Measurements from ENCODE around the gene CARM1.
A peak's percentile ranks its signal among the peaks of the same experiment; 100 is the strongest.

CARM1 gene

GRCh38 chr19:10881403-10882107 lies 10.2 kb downstream of the CARM1 start:
- DNase-seq (ENCODE audit: low read depth) = no peak
- no peak for TF ChIP-seq CTCF (conservative IDR thresholded peaks at IDR 0.05; ENCODE audit: low read length)
- H3K4me3 ChIP-seq (ENCODE audit: low read length) = no peak overlapping the region

- TF ChIP-seq CTCF (conservative IDR thresholded peaks at IDR 0.05; ENCODE audit: low read length) = no peak
- no peak for DNase-seq (ENCODE audit: low read depth)
- no peak overlapping the region for H3K4me3 ChIP-seq (ENCODE audit: low read length)
Measured at GRCh38 chr19:10882108-10882457, 10.7 kb downstream of the CARM1 start.

GRCh38 chr19:10884274-10884673 lies 12.9 kb downstream of the CARM1 start:
- no peak for TF ChIP-seq CTCF (conservative IDR thresholded peaks at IDR 0.05; ENCODE audit: low read length)
- no peak overlapping the region for H3K4me3 ChIP-seq (ENCODE audit: low read length)
- peak; percentile 67 for DNase-seq (ENCODE audit: low read depth)

GRCh38 chr19:10885201-10886169 lies 14.1 kb downstream of the CARM1 start:
- TF ChIP-seq CTCF (conservative IDR thresholded peaks at IDR 0.05; ENCODE audit: low read length) = no peak
- no peak overlapping the region for H3K4me3 ChIP-seq (ENCODE audit: low read length)
- DNase-seq (ENCODE audit: low read depth) = no peak

- no peak for TF ChIP-seq CTCF (conservative IDR thresholded peaks at IDR 0.05; ENCODE audit: low read length)
- no peak overlapping the region for H3K4me3 ChIP-seq (ENCODE audit: low read length)
- DNase-seq (ENCODE audit: low read depth) = no peak
Measured at GRCh38 chr19:10887616-10888367, 16.4 kb downstream of the CARM1 start.

GRCh38 chr19:10888421-10888866 lies 17.1 kb downstream of the CARM1 start:
- no peak overlapping the region for H3K4me3 ChIP-seq (ENCODE audit: low read length)
- DNase-seq (ENCODE audit: low read depth) = no peak
- TF ChIP-seq CTCF (conservative IDR thresholded peaks at IDR 0.05; ENCODE audit: low read length) = no peak

Measured in AG10803 (cell line).